HCT116 (cell line): ENCODE results near the gene METTL3. TPM values are rescaled to one million over a fixed set of nuclear protein-coding genes. Genes with fewer than 3 reads are reported as not detected.

Source experiments
- ATAC-seq: fragments of 200-7000 bp; cut with Tn5 transposase; 2 replicates; pipeline ENCODE4 v1.9.1; 2020; ENCODE audit warnings: mild to moderate bottlenecking, moderate library complexity
- BruUV-seq: library from RNA; stranded (reverse); fragments of 400-500 nt; replicated peaks from 2 replicates; lab custom pipeline; 2021; lab: Mats Ljungman, UMichigan
- CTCF ChIA-PET: fragments of 300-600 bp; sonication (Branson Sonifier 250); formaldehyde crosslinking; loops from one replicate; lab custom pipeline; 2021; ENCODE audit warnings: antibody characterized with exemption; lab: Charles Lee
- POLR2A ChIA-PET: fragments of 300-600, 350-600 bp; sonication (Branson Sonifier 250); formaldehyde crosslinking; loops from one replicate; lab custom pipeline; 2021; ENCODE audit warnings: antibody characterized with exemption; lab: Charles Lee
- RAD21 ChIA-PET, 2 experiments: fragments of 300-600 bp; sonication (Branson Sonifier 250); formaldehyde crosslinking; loops; one replicate each; lab custom pipeline; 2023; ENCODE audit warnings: low total read pairs in 2 of 2; ENCODE audit not compliant: uncharacterized antibody in 2 of 2, unreplicated experiment in 2 of 2, low non-redundant PET in 1 of 2; lab: Charles Lee
- DNase-seq: peaks from one replicate; pipeline ENCODE4 v3.0.0-alpha.2; 2010; ENCODE audit warnings: low read depth, low spot score
- H2AFZ ChIP-seq: fragments of 200-600 bp; shearing (Covaris generic), sonication (generic); 2 replicates; pipeline ENCODE4 v1.6.1; 2017; ENCODE audit warnings: low read depth, mixed run types, mixed read lengths, antibody characterized with exemption, low read length; ENCODE audit not compliant: poor library complexity, severe bottlenecking
- H3K27ac ChIP-seq: 2 replicates; pipeline ENCODE4 v1.5.1; 2012; ENCODE audit warnings: low read depth, low read length
- H3K27me3 ChIP-seq: fragments of 200-600 bp; sonication (generic); 2 replicates; pipeline ENCODE4 v1.6.1; 2016; ENCODE audit warnings: mixed run types, low read length, mixed read lengths; ENCODE audit not compliant: insufficient read depth
- H3K36me3 ChIP-seq, 2 experiments: fragments of 200-500 bp in 1 of 2; fragments of 200-600 bp in 1 of 2; sonication (Bioruptor generic) in 1 of 2; sonication (generic) in 1 of 2; 2 replicates each; pipeline versions ENCODE4 v1.5.1 to v1.6.1; 2014 to 2016; ENCODE audit warnings: low read length in 2 of 2, inconsistent platforms in 1 of 2, mixed read lengths in 1 of 2, mixed run types in 1 of 2; ENCODE audit not compliant: insufficient read depth in 2 of 2, control insufficient read depth in 1 of 2
- H3K4me1 ChIP-seq, 2 experiments: fragments of 200-600 bp in 1 of 2; sonication (generic) in 1 of 2; 2 replicates each; pipeline versions ENCODE4 v1.5.1 to v1.6.1; 2012 to 2017; ENCODE audit warnings: low read length in 2 of 2, inconsistent platforms in 1 of 2, mild to moderate bottlenecking in 1 of 2, mixed read lengths in 1 of 2, mixed run types in 1 of 2, moderate library complexity in 1 of 2; ENCODE audit not compliant: insufficient read depth in 2 of 2, control insufficient read depth in 1 of 2
- H3K4me2 ChIP-seq: fragments of 200-600 bp; sonication (generic); 2 replicates; pipeline ENCODE4 v1.6.1; 2017; ENCODE audit warnings: mixed run types, low read length, mixed read lengths
- H3K4me3 ChIP-seq, 2 experiments: fragments of 200-600 bp in 1 of 2; sonication (generic) in 1 of 2; replicated peaks in 1 of 2; 2 replicates each; pipeline ENCODE4 v1.5.1; 2011 to 2016; ENCODE audit warnings: low read length in 2 of 2, control low read depth in 1 of 2, low read depth in 1 of 2, mild to moderate bottlenecking in 1 of 2, mixed read lengths in 1 of 2, mixed run types in 1 of 2
- H3K79me2 ChIP-seq: fragments of 200-600 bp; sonication (generic); 2 replicates; pipeline ENCODE4 v1.6.1; 2017; ENCODE audit warnings: mild to moderate bottlenecking, mixed run types, low read length, moderate library complexity, mixed read lengths; ENCODE audit not compliant: insufficient read depth
- H3K9ac ChIP-seq: fragments of 200-600 bp; sonication (generic); 2 replicates; pipeline ENCODE4 v1.6.1; 2016; ENCODE audit warnings: low read length, mixed read lengths
- H3K9me2 ChIP-seq: fragments of 200-600 bp; sonication (generic), shearing (Covaris generic); 2 replicates; pipeline ENCODE4 v1.6.1; 2017; ENCODE audit warnings: mixed run types, mild to moderate bottlenecking, moderate library complexity; ENCODE audit not compliant: insufficient read depth
- H3K9me3 ChIP-seq, 2 experiments: fragments of 200-500 bp in 1 of 2; fragments of 200-600 bp in 1 of 2; sonication (Bioruptor generic) in 1 of 2; sonication (generic) in 1 of 2; 2 replicates each; pipeline ENCODE4 v1.6.1; 2014 to 2017; ENCODE audit warnings: low read length in 2 of 2, mixed read lengths in 2 of 2, inconsistent platforms in 1 of 2, low read depth in 1 of 2, mild to moderate bottlenecking in 1 of 2, mixed run types in 1 of 2, moderate library complexity in 1 of 2; ENCODE audit not compliant: control insufficient read depth in 1 of 2, insufficient read depth in 1 of 2
- H4K20me1 ChIP-seq: fragments of 200-600 bp; sonication (generic), shearing (Covaris generic); 2 replicates; pipeline ENCODE4 v1.6.1; 2017; ENCODE audit warnings: mixed run types, mild to moderate bottlenecking, moderate library complexity; ENCODE audit not compliant: insufficient read depth
- CTCF ChIP-seq, 3 experiments: fragments of 200-600 bp in 1 of 3; sonication (generic) in 1 of 3; IDR thresholded peaks in 2 of 3; conservative IDR thresholded peaks in 1 of 3; 2 replicates each; pipeline ENCODE4 v1.5.1; 2012 to 2017; ENCODE audit warnings: low read depth in 2 of 3, low read length in 2 of 3, antibody characterized with exemption in 1 of 3, borderline replicate concordance in 1 of 3, control low read depth in 1 of 3, mild to moderate bottlenecking in 1 of 3, mixed read lengths in 1 of 3, mixed run types in 1 of 3, moderate library complexity in 1 of 3; ENCODE audit not compliant: insufficient read depth in 1 of 3
- JUND ChIP-seq: IDR thresholded peaks from 2 replicates; pipeline ENCODE4 v1.6.1; 2012
- POLR2A ChIP-seq: IDR thresholded peaks from 2 replicates; pipeline ENCODE4 v1.7.0; 2011; ENCODE audit warnings: borderline replicate concordance; ENCODE audit not compliant: insufficient read depth, insufficient read length; ENCODE audit errors: extremely low read depth
- POLR2AphosphoS5 ChIP-seq: IDR thresholded peaks from 2 replicates; pipeline ENCODE4 v1.6.1; 2011; ENCODE audit warnings: mild to moderate bottlenecking, low read depth, low read length, moderate library complexity
- REST ChIP-seq: IDR thresholded peaks from 2 replicates; pipeline ENCODE4 v1.6.1; 2012; ENCODE audit warnings: low read depth
- SIN3A ChIP-seq: IDR thresholded peaks from 2 replicates; pipeline ENCODE4 v1.6.1; 2012; ENCODE audit warnings: low read depth
- SP1 ChIP-seq: IDR thresholded peaks from 2 replicates; pipeline ENCODE4 v1.6.1; 2012; ENCODE audit warnings: low read depth
- SRF ChIP-seq: IDR thresholded peaks from 2 replicates; pipeline ENCODE4 v1.6.1; 2012; ENCODE audit warnings: low read depth
- TCF7L2 ChIP-seq: IDR thresholded peaks from 2 replicates; pipeline ENCODE4 v1.7.0; 2011; ENCODE audit warnings: borderline replicate concordance, inconsistent platforms; ENCODE audit not compliant: insufficient read depth, insufficient read length; ENCODE audit errors: extremely low read depth
- ZBTB33 ChIP-seq: IDR thresholded peaks from 2 replicates; pipeline ENCODE4 v1.6.1; 2011; ENCODE audit warnings: mild to moderate bottlenecking, low read length, moderate library complexity; ENCODE audit not compliant: insufficient replicate concordance; ENCODE audit errors: extremely low read depth
- intact Hi-C: fragments of 100-400 bp; cut with micrococcal nuclease; formaldehyde crosslinking; loops from 2 replicates; pipeline ENCODE4 v1.10.0; 2022
- total RNA-seq: library from RNA; stranded (reverse); gene quantifications from one replicate; pipeline ENCODE4 v1.2.1, GENCODE V29; 2021; ENCODE audit not compliant: unreplicated experiment

METTL3 gene
- total RNA-seq, 1 experiment from 2014 or later, result 62.3 TPM

DNA sequence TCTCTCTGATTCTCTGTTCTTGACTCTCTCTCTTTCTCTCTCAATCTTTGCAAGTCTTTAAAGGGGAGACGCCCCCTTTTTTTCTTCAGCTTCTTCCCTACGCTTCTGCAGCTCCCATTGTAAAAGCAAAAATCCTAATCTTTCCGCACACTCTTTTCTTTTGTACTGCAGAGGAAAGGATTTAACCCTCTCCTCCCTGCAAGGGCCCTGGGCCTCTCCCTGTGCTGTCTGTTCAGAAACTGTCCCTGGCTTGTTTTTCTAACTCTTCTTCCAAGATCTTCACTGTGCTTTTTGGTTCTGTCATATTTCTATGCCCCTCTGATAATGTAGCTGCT, 25.9 kb upstream of the METTL3 start (continued):
- TF ChIP-seq TCF7L2, result no peak
- TF ChIP-seq, all 23 proteins: peak for 0

DNA sequence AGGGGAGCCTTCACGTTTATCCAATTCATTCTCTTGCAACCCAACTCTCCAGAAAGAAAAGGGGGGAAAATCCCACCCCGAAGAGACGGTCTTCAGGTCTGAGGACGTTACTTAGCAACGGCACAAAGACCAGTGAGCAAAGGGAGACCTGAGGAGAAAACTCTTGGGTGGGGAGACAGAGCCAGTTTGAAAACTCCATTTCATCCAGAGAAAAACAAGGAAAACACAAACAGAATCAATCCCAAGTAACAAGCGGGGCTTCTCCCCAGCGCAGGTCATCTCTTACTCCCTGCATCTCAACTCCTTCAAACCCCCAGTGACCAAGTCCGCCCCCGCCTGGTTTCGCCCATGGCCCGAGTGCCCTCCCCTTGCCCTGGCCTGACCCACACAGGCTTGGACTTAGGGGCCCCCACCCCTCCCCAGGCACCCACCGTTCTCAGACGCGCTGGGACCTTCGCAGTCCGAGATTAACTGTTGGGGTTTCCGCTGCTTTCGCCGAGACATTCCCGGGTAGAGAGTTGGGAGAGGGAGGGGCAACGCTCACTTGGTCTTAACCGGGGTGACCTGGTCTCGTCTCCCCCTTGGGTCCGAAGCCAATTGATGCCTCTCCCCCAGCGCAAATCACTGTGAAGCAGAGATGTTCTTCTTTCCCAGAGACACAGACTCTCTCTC, 25.4 kb upstream of the METTL3 start:
- BruUV-seq, result no TSS peak
- Histone ChIP-seq H3K79me2 (no peaks in the 10 kb centered on the region), H3K9me3 (no peaks in the 10 kb centered on the region), H3K4me3 (no peak overlapping the region), H3K9ac (no peak overlapping the region), H2AFZ (no peak overlapping the region), H4K20me1 (no peaks in the 10 kb centered on the region), H3K36me3 (no peaks in the 10 kb centered on the region), H3K27ac (no peak overlapping the region), H3K27me3 (peaks cover 24% of the 10 kb centered on the region; the same call in 1 of the 2 replicates), H3K9me2 (no peaks in the 10 kb centered on the region), H3K4me2 (no peak overlapping the region), H3K4me1 (no peaks in the 10 kb centered on the region)
- DNase-seq, result no peak
- intact Hi-C loops, result no loop called here
- ChIA-PET CTCF (no interaction called here), POLR2A (no interaction called here), RAD21 (no interaction called here)
- no peak for ATAC-seq
- TF ChIP-seq POLR2AphosphoS5 (no peak), SP1 (no peak), TCF7L2 (no peak), CTCF (IDR thresholded peaks at IDR 0.05 in 2 of 3, conservative IDR thresholded peaks at IDR 0.05 in 1 of 3; ENCODE audit: borderline replicate concordance in 1 of 3, insufficient read depth in 1 of 3, low read depth in 2 of 3, low read length in 2 of 3) (no peak), REST (no peak), POLR2A (no peak), ZBTB33 (no peak), SIN3A (no peak), SRF (no peak), JUND (no peak)
